K562 (cell line): ENCODE measurements around the gene SMIM21. TPM values are rescaled to one million over a fixed set of nuclear protein-coding genes. Genes with fewer than 3 reads are reported as not detected.
A peak's percentile ranks its signal among the peaks of the same experiment; 100 is the strongest.

ENCODE experiments used
- ATAC-seq: fragments of 200-7000 bp; cut with Tn5 transposase; 3 replicates; pipeline ENCODE4 v1.9.1; 2020; ENCODE audit warnings: moderate library complexity
- BruUV-seq: library from RNA; stranded (reverse); fragments of 400-500 nt; replicated peaks from 2 replicates; lab custom pipeline; 2021; lab: Mats Ljungman, UMichigan
- CTCF ChIA-PET: fragments of 300-600 bp; formaldehyde crosslinking; extraction: SDS; loops from one replicate; lab custom pipeline; 2021; ENCODE audit warnings: low intra/inter-chr PET ratio; lab: Yijun Ruan, JAX
- POLR2A ChIA-PET: fragments of 300-600, 350-650 bp; sonication (Branson Sonifier 250); formaldehyde crosslinking; extraction: SDS; loops from one replicate; lab custom pipeline; 2021; ENCODE audit warnings: antibody characterized with exemption, inconsistent platforms; lab: Yijun Ruan, JAX
- DNase-seq, 4 experiments: peaks; one replicate each; pipeline versions ENCODE4 v3.0.0 to v3.0.0-alpha.2; 2011 to 2018; ENCODE audit warnings: low spot score in 3 of 4, mixed read lengths in 3 of 4; ENCODE audit errors: extremely low read depth in 1 of 4
- FAIRE-seq: peaks from 2 replicates; lab custom pipeline; 2011; peaks lifted over from hg19 to GRCh38; lab: Jason Lieb, UNC
- H2AFZ ChIP-seq: 2 replicates; pipeline ENCODE4 v1.6.0; 2011; ENCODE audit warnings: low read depth, low read length, control low read depth, inconsistent platforms
- H3K27ac ChIP-seq: fragments of 200-600 bp; 3 replicates; pipeline ENCODE4 v1.8.0; 2011; ENCODE audit warnings: low read depth, mild to moderate bottlenecking, control low read depth, inconsistent platforms, low read length, moderate library complexity, mixed read lengths; ENCODE audit errors: extremely low read depth
- H3K27me3 ChIP-seq, 2 experiments: fragments of 300-600 bp in 1 of 2; 2 replicates in 1 of 2; 3 replicates in 1 of 2; pipeline versions ENCODE4 v1.6.0 to v1.8.0; 2011; ENCODE audit warnings: inconsistent platforms in 2 of 2, low read length in 2 of 2, mild to moderate bottlenecking in 1 of 2, mixed read lengths in 1 of 2, moderate library complexity in 1 of 2; ENCODE audit not compliant: control insufficient read depth in 2 of 2, insufficient read depth in 2 of 2
- H3K36me3 ChIP-seq: fragments of 300-600 bp; 3 replicates; pipeline ENCODE4 v1.8.0; 2011; ENCODE audit warnings: mild to moderate bottlenecking, low read length, inconsistent platforms; ENCODE audit not compliant: control insufficient read depth, insufficient read depth
- H3K4me1 ChIP-seq, 2 experiments: fragments of 200-600 bp in 1 of 2; replicated peaks in 1 of 2; 2 replicates in 1 of 2; 3 replicates in 1 of 2; pipeline versions ENCODE4 v1.5.1 to v1.8.0; 2011; ENCODE audit warnings: inconsistent platforms in 2 of 2, low read length in 2 of 2, mild to moderate bottlenecking in 1 of 2, mixed read lengths in 1 of 2, moderate library complexity in 1 of 2; ENCODE audit not compliant: control insufficient read depth in 2 of 2, insufficient read depth in 2 of 2
- H3K4me2 ChIP-seq: 2 replicates; pipeline ENCODE4 v1.6.1; 2011; ENCODE audit warnings: low read length, control low read depth, inconsistent platforms, mixed read lengths; ENCODE audit not compliant: insufficient read depth
- H3K4me3 ChIP-seq: fragments of 200-600 bp; sonication (generic), shearing (Covaris generic); 2 replicates; pipeline ENCODE4 v1.5.1; 2016; ENCODE audit warnings: control low read depth, inconsistent platforms
- H3K79me2 ChIP-seq: fragments of 200-600 bp; 3 replicates; pipeline ENCODE4 v1.8.0; 2011; ENCODE audit warnings: low read length, inconsistent platforms; ENCODE audit not compliant: control insufficient read depth, insufficient read depth
- H3K9ac ChIP-seq, 2 experiments: 2 replicates each; pipeline versions ENCODE4 v1.6.0 to v1.6.1; 2011; ENCODE audit warnings: low read depth in 2 of 2, low read length in 2 of 2, control low read depth in 1 of 2, inconsistent platforms in 1 of 2, mild to moderate bottlenecking in 1 of 2, mixed read lengths in 1 of 2; ENCODE audit not compliant: insufficient read depth in 1 of 2
- H3K9me1 ChIP-seq: one replicate; pipeline ENCODE4 v1.6.0; 2011; ENCODE audit warnings: inconsistent platforms, mild to moderate bottlenecking, low read length, moderate library complexity; ENCODE audit not compliant: control insufficient read depth, insufficient read depth
- H3K9me3 ChIP-seq: replicated peaks from 2 replicates; pipeline ENCODE4 v1.5.1; 2011; ENCODE audit warnings: low read depth, low read length, inconsistent platforms; ENCODE audit not compliant: control insufficient read depth, insufficient read depth
- H4K20me1 ChIP-seq: replicated peaks from 2 replicates; pipeline ENCODE4 v1.6.1; 2011; ENCODE audit warnings: low read length, inconsistent platforms, mixed read lengths; ENCODE audit not compliant: control insufficient read depth, insufficient read depth
- BHLHE40 ChIP-seq: IDR thresholded peaks from 2 replicates; pipeline ENCODE4 v1.6.1; 2011; ENCODE audit warnings: low read length, improper control_type of control experiment
- HDAC8 ChIP-seq: fragments of 450-650 bp; IDR thresholded peaks from 2 replicates; pipeline ENCODE4 v1.6.1; 2016; ENCODE audit warnings: mild to moderate bottlenecking, missing genetic modification characterization, moderate library complexity, missing compliant biosample characterization
- HNRNPUL1 ChIP-seq: fragments of 200-400 bp; formaldehyde crosslinking; IDR thresholded peaks from 2 replicates; pipeline ENCODE4 v1.6.1; 2017; ENCODE audit warnings: low read length
- NFE2 ChIP-seq: IDR thresholded peaks from 2 replicates; pipeline ENCODE4 v1.6.1; 2014; ENCODE audit warnings: antibody characterized with exemption, low read depth
- WGBS: fragments of 100-300 bp; shearing (Covaris generic); methylation state at CpG from one replicate; pipeline ENCODE4 v1.1.6; 2016; ENCODE audit warnings: low coverage, mixed read lengths; ENCODE audit not compliant: insufficient coverage; ENCODE audit errors: missing lambda C conversion rate; 5-methylcytosine and 5-hydroxymethylcytosine counted together
- in situ Hi-C: fragments of 300-500 bp; cut with MboI; formaldehyde crosslinking; loops from 4 replicates; pipeline ENCODE4 v1.15.0; 2018; ENCODE audit warnings: inconsistent platforms, mixed read lengths
- intact Hi-C: fragments of 100-400 bp; cut with micrococcal nuclease; formaldehyde crosslinking; loops from 2 replicates; pipeline ENCODE4 v1.14.2; 2022
- polyA plus RNA-seq, 8 experiments: library from polyadenylated mRNA; depleted of rRNA in 4 of 8; stranded (reverse) in 5 of 8; unstranded in 3 of 8; fragments of >200 nt; fragmentation: Nextera tagmentation in 2 of 8; fragmentation: Illumina TruSeq in 1 of 8; extraction: Ambion mirVana in 2 of 8; extraction: Trizol in 1 of 8; gene quantifications; 2 replicates each; pipeline versions ENCODE4 v1.2.1 to v1.2.3, GENCODE V29; 2011 to 2014; ENCODE audit warnings: inconsistent platforms in 1 of 8, missing spikeins in 1 of 8
- total RNA-seq, 7 experiments: library from RNA; depleted of rRNA in 6 of 7; stranded (reverse); fragments of >200 nt in 6 of 7; fragmentation: Illumina TruSeq in 2 of 7; extraction: Trizol in 2 of 7; gene quantifications; 2 replicates each; pipeline versions ENCODE4 v1.2.1 to v1.2.3, GENCODE V29; 2011 to 2021; ENCODE audit warnings: low replicate concordance in 1 of 7
- TF ChIP-seq, protein P1 (sequence below): sonication (generic); formaldehyde crosslinking; IDR thresholded peaks from 2 replicates; pipeline ENCODE4 v1.5.0; 2020; ENCODE audit warnings: missing genetic modification reagents
- TF ChIP-seq, protein P2 (sequence below), 2 experiments: fragments of 450-650 bp in 1 of 2; sonication (generic) in 1 of 2; formaldehyde crosslinking in 1 of 2; IDR thresholded peaks; 2 replicates each; pipeline versions ENCODE4 v1.7.1 to v1.9.0; 2016 to 2022; ENCODE audit warnings: inconsistent platforms in 1 of 2, mild to moderate bottlenecking in 1 of 2, missing genetic modification reagents in 1 of 2

SMIM21 gene
- total and polyA plus RNA-seq, 9 of the 15 experiments (the other 6 are each of a cell fraction or from before 2014, with no cell fraction given), result not detected

DNA sequence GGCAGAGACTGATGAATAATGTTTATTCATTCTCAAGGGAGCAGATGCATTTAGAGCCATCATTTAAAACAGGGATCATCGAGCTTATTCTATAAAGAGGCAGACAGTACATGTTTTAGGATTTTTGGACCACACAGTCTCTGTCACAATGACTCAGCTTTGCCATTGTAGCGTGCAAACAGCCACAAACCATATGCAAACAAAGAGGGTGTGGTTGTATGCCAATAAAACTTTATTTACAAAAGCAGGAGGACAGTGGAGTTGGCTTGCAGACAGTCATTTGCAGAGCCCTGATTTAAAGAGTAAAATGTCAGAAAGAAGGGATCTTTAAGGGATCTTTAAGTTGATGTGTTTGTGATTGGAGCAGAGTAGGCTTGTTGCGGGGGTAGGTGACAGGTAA lies 51.5 kb downstream of the SMIM21 start:
- no TSS peak for BruUV-seq
- intact Hi-C loops (no loop called here), in situ Hi-C loops (no loop called here)
- no peak overlapping the region for H3K4me2 ChIP-seq
- H3K36me3 ChIP-seq, result no peaks in the 10 kb centered on the region
- no peak overlapping the region for H2AFZ ChIP-seq
- H3K27me3 ChIP-seq, result peaks cover 0 to 9% of the 10 kb centered on the region in 2 experiments; a peak in 2 of 5 replicates
- no peaks in the 10 kb centered on the region for H3K79me2 ChIP-seq
- 4% methylated on average over 3 of the region's 3 CpGs for WGBS
- H3K9ac ChIP-seq, result no peak overlapping the region
- no peak overlapping the region for H3K27ac ChIP-seq
- no peaks in the 10 kb centered on the region for H3K9me3 ChIP-seq
- ChIA-PET POLR2A (no interaction called here), CTCF (no interaction called here)
- no peak for DNase-seq
- no peak for ATAC-seq
- no peak for TF ChIP-seq BHLHE40
- TF ChIP-seq, protein P1, sequence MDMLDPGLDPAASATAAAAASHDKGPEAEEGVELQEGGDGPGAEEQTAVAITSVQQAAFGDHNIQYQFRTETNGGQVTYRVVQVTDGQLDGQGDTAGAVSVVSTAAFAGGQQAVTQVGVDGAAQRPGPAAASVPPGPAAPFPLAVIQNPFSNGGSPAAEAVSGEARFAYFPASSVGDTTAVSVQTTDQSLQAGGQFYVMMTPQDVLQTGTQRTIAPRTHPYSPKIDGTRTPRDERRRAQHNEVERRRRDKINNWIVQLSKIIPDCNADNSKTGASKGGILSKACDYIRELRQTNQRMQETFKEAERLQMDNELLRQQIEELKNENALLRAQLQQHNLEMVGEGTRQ (CRISPR knock-in tag), result no peak
- no peak for TF ChIP-seq HNRNPUL1
- no peak for TF ChIP-seq HDAC8
- TF ChIP-seq, protein P2, sequence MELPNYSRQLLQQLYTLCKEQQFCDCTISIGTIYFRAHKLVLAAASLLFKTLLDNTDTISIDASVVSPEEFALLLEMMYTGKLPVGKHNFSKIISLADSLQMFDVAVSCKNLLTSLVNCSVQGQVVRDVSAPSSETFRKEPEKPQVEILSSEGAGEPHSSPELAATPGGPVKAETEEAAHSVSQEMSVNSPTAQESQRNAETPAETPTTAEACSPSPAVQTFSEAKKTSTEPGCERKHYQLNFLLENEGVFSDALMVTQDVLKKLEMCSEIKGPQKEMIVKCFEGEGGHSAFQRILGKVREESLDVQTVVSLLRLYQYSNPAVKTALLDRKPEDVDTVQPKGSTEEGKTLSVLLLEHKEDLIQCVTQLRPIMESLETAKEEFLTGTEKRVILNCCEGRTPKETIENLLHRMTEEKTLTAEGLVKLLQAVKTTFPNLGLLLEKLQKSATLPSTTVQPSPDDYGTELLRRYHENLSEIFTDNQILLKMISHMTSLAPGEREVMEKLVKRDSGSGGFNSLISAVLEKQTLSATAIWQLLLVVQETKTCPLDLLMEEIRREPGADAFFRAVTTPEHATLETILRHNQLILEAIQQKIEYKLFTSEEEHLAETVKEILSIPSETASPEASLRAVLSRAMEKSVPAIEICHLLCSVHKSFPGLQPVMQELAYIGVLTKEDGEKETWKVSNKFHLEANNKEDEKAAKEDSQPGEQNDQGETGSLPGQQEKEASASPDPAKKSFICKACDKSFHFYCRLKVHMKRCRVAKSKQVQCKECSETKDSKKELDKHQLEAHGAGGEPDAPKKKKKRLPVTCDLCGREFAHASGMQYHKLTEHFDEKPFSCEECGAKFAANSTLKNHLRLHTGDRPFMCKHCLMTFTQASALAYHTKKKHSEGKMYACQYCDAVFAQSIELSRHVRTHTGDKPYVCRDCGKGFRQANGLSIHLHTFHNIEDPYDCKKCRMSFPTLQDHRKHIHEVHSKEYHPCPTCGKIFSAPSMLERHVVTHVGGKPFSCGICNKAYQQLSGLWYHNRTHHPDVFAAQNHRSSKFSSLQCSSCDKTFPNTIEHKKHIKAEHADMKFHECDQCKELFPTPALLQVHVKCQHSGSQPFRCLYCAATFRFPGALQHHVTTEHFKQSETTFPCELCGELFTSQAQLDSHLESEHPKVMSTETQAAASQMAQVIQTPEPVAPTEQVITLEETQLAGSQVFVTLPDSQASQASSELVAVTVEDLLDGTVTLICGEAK (IDR thresholded peaks at IDR 0.05), result peak; percentile 93
- TF ChIP-seq, protein P2 (CRISPR knock-in tag; IDR thresholded peaks at IDR 0.05), result peak; percentile 80
- TF ChIP-seq NFE2, result peak; percentile 43; the same call in 1 of the 2 replicates
- H4K20me1 ChIP-seq, result no peaks in the 10 kb centered on the region
- FAIRE-seq, result no peak
- no peaks in the 10 kb centered on the region for H3K4me1 ChIP-seq
- H3K4me3 ChIP-seq, result no peak overlapping the region
- no peaks in the 10 kb centered on the region for H3K9me1 ChIP-seq
